GM18508 (cell line): ENCODE data around the gene SRGAP2B.
A peak's percentile ranks its signal among the peaks of the same experiment; 100 is the strongest.
"Not testable (repeated sequence)": the region's sequence is repeated elsewhere in the genome, so short reads cannot be mapped to it uniquely, and the experiment has no call there.

ENCODE experiments used
- ATAC-seq: cut with Tn5 transposase; IDR thresholded peaks from one replicate; pipeline ENCODE4 v1.9.1; 2021; ENCODE audit warnings: moderate number of reproducible peaks; ENCODE audit not compliant: insufficient read depth, unreplicated experiment

Gene SRGAP2B

DNA sequence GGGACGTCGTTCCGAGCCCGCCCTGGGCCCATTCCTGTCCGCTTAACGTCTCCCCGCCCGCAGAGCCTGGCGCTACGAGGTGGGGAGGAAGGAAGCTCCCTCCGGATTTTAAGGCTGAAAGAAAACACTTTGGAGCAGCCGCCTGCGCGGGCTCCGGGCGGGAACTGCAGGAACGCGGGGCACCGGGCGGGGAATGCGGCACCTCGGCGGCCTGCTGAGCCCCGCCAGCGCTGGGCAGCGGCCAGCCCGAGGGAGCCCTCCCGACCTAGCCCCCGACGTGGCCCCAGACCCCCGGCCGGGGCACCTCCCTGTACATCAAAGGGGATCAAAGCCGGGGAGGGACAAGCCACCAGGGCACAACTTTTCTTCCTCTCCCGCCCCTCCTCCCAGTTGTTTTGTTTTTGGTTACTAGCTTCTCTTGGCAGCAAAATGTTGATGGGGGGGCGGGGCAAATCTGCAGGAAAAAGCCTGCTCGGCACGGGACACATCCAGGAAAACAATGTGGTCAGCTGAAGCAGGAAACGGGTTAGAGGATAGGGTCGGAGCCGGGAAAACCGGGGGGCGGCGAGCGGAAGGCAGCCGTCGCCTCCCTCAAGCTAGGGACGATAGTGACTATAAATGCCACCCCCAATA, 1.5 kb downstream of the SRGAP2B start:
- ATAC-seq, result not testable (repeated sequence)

DNA sequence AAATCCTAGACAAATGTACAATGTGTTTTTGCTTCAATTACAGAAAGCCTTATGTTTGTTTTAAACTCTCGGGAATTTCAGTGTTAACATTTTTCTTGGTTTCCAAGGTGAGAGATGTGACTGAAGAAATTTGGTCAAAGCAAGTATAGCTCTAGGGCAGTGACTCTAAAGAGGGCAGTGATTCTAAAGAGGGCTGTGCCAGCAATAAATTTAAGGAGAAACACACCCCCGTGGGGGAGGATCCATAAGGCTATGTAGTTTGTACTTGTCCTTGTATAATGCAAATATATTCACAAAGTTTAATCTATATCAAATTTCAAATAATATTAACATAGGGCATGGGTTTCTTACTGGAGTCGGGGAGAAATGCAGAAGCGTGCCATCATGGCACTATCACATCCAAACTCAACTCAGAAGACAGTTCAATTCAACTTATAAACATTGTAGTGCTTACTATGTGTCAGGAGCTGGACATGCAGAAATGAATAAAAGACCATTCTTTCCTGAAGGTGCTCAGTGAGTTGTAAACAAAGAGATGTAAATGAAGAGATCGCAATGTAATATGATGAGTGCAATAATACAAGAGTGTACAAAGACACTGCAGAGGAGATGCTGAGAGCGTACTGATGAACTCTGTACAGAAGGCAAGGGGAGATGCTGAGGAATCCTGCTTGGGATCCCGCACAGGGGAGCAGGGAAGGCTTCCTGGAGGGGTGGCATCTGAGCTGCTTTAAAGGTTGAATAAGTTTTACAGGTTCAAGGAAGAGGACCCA, 12.5 kb downstream of the SRGAP2B start:
- not testable (repeated sequence) for ATAC-seq

DNA sequence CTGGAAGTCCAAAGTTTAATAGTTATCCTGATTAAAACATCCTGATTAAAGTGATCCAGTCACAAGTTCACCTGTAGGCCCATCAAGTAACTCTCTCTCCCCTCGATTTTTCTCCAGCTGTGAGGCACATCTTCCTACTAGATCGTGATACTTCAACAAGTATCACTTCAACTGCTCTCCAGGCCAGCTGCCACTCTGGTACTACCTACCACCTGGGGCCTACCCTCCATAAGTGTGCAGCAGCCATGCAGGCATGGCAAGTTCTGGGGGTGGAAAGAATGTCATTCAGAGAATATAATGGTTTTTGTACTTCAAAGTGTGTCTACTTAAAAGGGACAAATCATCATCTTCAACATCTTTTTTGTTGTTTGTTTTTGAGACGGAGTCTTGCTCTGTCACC, 14.9 kb downstream of the SRGAP2B start:
- ATAC-seq, result not testable (repeated sequence)

DNA sequence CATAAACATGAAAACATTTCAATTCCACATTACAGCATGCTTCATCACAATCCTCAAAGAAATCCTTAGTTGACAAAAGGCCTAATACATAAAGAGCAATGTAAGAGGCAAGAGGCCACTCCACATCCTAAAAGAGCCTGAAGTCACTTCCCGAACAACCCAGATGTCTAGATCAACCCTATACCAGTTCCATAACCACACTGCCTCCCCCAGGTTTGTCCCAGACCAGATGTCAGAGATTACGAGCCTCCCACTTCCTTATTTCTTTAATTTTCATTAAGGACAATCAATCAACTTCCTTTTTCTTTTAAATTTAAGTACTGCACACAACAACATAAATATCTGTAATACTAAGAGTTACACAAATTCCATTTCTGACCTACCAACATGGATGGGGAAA, 15.4 kb downstream of the SRGAP2B start:
- not testable (repeated sequence) for ATAC-seq

DNA sequence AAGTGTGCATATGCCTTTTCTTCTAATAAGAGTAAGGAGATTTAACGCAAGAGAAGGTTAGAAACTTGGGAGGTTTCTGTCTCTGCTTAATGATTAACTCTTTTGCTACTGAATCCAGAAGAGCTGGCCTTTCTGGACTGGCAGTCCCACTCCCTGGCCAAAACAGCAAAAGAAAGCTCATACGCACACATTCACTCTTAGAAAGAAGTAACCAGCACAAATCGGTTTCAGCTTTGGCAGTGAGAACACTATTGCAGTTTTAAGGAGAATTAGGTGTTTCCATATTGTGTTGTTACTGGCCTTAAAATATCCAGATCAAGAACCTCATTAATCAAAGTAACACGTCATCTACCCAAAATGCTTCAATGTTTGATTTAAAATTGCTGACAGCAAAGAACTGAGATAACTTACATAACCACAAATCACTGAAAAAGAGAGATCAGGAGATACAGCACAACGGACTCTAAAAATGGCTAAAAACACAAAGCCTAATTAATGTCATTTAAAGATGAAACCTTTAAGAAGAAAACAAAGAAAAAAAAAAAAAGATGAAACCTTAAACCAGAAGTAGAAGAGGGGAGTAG, 16.2 kb downstream of the SRGAP2B start:
- not testable (repeated sequence) for ATAC-seq

DNA sequence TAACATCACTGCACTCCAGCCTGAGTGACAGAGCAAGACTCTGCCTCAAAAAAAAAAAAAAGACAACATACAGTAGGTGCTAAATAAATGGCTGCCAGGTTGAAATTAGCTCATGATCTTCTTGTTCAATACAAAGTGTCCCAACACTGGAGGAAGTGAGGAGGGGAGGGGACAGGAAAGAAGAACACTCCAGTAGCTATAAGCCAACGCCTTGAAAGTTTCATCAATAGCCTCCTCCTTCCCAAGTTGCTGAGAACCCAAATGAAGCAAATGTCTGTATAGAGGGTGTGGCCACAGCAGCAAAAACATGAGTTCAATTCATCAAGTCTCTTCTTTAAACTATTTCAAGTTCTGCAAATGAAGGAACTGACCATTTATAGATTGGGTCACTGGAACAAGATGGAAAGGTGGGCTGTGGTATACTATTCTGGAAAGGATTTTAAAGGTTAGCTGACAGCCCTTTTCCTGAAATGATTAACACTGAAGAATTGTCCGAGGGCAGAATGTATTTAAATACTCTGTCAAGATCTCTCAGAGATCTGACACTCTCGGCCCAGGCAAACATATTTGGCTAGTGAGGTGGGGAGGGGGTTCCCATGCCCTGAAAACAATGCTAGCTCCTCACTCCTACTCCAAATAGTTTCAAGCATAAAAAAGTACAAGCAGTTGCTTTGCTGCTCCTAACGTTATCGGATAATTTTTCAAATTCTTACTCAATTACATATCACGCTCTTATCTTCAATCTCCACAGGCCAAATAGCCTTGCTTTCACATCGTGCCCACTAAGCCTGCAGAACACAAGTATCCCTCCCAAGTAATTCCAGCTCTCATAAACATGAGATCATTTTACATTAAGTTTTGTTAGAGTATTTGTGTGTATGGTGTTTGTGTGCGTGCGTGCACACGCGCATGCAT, 17.0 kb downstream of the SRGAP2B start:
- ATAC-seq, result not testable (repeated sequence)

DNA sequence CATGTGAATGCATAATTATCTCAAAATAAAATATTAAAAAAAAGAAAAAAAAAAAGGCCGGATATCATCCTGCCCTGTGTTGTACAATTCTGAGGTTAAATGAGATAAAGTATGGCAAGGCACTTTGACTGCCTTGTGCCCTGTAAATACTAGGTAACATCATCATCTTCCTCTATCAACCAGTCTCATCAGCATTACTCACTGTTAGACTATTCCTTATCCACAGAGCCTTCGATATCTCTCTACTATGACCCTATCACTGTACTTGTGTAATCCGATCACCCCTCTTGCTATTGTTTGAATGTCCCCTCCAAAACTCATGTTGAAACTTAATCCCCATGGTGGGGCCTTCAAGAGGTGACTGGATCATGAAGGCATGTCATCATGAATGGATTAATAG, 18.3 kb downstream of the SRGAP2B start:
- not testable (repeated sequence) for ATAC-seq

DNA sequence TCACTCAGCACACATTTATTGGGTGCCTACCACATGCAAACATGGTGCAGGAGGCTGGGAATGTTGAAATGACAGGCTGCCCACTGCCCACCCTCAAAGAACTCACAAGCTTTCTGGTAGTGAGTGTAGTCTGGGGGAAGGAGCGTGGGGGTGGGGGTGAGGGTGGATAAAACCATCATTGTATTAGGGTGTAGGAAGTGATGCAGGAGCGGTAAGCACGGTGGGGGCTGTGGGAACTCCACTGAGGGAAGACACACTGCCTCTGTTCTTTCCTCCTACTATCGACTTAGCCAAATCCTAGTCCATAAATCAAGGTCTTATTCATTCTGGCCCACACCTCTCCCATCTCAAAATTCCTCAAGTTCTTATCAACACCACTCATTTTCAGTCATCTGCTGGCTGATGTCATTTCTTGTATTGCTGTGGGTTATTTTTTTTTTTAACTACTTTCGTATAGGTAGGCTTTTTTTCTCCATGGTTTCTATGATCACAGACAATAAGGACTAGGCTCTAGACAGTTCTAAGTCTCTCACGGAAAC, 21.0 kb downstream of the SRGAP2B start:
- not testable (repeated sequence) for ATAC-seq

DNA sequence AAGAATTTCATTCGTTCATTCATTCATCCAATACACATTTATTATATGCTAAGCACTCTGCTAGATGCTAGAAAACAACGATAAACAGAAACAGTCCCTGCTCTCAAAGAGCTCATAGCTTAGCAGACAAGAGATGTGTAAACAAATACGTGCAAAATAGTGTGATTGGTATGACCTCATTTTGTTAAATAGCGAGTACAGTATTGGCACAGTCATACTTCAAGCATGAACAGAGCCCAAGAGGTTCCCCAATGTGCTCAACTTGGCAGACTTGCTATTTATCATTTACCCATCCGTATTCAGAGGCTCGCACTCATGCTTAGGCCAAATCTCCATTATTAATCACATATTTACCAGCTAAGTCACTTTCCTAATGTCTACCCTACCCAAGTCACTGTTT, 23.6 kb downstream of the SRGAP2B start:
- ATAC-seq, result not testable (repeated sequence)

DNA sequence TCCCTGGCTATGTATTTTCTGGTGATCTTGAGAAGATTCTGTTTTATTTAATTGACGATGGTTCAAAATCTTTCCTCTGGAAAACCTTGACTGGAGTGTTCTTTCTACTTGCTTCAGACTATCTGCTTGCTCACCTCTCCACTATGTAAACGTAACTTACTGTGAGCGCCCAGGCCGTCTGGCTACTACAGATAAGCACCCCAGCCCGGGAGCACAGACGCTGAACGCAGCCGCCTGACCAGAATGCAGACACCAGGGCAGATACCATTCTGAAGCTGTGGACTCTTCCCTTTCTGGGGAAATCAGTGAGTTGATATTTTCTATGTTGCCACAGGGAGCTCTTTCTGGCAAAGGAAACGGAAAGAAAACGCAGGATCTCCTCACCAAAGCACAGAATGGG, 28.6 kb downstream of the SRGAP2B start:
- ATAC-seq, result not testable (repeated sequence)

DNA sequence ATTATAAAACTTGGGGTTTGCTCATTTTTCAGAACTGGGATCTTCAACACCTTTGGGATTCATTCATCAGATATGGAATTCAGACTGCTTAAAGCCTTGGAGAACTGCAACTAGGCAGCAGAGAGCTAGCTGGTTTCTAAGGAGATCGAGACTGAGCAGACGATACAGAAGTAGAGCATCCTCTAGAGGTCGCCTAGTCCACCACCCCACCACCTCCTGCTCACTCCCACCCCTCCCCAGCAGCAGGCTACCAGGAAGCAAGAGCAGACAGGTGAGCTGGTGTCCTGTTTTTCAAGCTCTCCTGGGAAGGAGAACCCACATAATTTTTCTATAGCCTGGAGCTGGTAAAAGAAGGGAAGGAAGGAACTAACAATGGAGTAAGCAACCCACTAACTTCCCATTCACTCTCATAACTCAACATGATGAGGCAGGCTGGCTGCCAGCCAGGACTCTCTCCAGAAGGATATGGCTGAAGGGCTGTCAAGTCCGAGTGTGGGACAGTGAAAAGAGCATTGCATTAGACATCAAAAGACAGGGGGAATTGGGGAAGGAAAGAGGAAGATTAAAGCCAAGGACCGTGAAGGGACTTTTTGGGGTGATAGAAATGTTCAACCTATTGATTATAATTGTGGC, 29.8 kb downstream of the SRGAP2B start:
- ATAC-seq, result not testable (repeated sequence)

DNA sequence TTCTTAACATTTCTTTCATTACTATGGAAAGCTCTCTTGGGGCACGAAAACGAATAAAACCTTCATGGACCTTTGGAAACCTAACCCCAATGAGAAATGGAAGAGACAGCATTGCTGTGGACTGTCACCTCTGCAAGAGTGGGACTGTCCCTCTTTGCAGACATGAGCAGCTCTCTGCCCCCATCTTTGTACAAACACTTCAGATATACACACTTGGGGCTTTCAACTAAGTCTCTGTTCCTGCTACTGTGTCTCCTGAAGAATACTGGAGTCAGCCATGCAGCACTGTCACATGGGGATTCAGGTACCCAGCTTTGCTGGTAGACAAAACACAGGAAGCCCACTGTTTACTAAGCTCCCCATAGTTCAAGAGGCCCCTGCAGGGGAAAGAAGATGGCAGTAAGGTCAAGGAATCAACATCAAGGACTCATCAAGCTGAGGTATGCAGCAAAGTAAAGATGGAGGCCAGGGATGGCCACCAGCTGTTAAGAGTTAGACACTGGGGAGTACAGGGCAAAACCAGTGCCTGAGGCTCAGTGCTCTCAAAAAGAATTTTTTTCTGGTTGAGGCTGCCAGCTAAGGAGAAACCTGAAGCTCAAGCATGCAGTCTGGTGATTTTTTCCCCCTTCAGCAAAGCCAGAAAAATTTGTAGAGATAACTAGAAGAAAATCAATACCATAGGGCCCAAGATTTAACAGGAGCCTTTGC, 31.0 kb downstream of the SRGAP2B start:
- not testable (repeated sequence) for ATAC-seq

DNA sequence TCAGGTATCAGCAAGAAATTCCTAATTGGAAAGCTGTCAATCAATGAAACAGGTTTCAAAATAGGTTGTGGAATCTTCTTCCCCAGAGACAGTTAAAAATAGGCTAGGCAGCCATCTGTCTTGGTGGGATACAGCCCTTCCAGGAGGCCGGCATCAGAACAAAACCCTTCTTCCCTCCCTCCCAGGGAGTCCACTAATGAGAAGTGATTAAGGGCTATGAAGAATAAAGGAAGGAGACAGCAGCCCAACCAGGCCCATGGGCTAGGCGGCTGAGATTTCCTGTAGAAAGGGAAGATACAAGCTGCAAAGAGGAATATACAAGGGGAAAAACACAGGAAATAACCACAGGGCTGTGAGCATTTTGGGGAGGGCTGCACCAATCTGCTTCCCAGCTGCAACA, 31.8 kb downstream of the SRGAP2B start:
- ATAC-seq, result not testable (repeated sequence)

DNA sequence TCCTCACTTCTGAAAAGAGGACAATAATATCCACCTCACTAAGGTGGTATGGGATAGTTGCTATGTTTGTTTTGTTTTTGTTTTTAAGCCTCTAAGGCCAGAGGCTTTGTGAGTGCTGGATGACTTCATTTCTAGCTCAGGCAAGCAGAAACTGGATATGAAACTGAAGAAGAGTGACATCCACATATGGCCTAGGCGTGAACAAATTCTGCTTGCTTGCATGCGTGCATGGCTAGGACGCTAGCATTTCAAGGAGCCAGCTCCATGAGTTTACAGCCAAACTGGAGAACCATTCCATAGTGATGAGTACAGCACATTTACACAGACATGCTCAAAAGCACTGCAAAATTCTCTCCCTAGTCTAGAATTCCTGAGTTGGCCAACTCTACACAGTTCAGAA, 36.9 kb downstream of the SRGAP2B start:
- not testable (repeated sequence) for ATAC-seq

DNA sequence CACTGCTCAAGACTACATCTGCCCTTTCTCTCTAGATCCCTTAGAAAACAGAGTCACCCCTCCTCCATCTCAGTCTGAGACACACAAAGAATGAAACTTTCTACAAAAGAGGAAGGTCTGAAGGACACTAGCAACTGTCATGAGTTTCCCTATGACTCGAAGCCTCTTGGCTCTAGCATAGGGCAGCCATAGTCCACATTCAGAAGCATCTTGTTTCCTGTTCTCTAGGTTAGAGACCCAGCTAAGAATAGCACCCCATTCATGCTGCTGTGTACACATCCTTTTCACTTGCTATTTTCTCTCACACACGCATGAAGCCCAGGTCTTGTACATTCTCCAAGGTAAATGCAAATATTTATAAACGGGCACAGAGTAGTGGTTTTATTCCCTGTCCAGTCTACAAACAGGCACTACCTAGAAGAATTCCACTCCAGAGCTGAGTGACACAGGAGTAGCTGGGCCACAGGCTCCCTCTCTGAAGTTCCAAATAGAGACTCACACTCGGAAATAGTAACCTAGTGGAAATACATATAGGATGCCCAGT, 39.8 kb downstream of the SRGAP2B start:
- ATAC-seq, result peak; percentile 99

DNA sequence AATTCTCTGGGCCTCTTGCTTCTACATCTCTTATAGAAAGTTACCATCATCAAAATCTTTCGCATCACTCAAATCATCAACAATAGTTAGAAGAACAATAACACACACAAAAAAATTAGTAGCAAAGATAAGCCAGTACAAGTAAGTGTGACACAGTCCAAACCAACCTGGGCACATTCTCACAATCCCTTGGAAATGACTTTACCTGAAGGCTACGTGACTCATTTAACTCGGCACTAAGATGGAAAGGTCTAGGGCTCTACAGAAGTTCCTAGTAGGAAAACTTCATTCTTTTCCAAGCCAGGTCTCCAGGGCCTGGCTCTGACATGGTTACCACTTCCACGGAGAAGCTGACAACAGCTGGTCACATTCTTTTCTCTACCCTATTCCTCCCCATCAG, 41.7 kb downstream of the SRGAP2B start:
- not testable (repeated sequence) for ATAC-seq

DNA sequence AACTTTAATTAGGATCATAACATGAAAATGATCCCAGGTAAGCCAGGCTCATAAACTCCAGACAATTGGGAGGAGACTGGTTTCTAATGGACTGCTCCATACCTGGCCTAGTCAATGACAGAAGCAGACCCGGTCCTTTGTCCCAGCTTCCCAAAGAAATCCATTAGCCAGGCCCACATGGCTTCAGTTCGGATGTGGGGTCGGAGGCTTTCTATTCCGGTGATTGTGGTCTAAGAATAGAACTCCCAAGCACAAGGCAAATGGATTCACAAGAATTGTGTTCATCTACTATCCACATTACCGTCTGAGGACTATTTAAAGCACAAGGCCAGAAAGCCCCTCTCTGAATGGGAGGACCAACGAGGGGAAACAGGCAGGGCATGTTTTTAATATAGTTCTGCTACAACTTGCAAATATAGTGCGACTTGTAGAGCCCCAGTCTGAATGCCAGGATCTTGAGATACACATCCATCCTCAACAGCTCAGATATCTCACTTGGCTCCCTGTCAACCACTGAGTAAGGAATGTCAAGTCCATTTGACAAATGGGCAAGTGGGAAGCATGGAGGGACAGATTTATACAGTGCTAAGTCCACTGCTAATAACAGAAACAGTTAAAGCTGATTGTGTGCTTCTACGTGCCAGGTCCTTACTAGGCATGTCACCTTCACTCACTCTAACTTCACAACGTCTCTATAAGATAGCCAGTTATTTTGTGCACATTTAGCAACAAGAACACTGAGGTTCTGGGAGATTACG, 42.9 kb downstream of the SRGAP2B start:
- ATAC-seq, result not testable (repeated sequence)
